NCI-H1417 treated with DMSO at 0.1 percent for 48 hours (cell line): Measurements from ENCODE around the gene STARD13.

Source experiments
- DNase-seq: peaks from one replicate; lab custom pipeline; 2025; lab: John Stamatoyannopoulos, UW

The STARD13 gene

DNA sequence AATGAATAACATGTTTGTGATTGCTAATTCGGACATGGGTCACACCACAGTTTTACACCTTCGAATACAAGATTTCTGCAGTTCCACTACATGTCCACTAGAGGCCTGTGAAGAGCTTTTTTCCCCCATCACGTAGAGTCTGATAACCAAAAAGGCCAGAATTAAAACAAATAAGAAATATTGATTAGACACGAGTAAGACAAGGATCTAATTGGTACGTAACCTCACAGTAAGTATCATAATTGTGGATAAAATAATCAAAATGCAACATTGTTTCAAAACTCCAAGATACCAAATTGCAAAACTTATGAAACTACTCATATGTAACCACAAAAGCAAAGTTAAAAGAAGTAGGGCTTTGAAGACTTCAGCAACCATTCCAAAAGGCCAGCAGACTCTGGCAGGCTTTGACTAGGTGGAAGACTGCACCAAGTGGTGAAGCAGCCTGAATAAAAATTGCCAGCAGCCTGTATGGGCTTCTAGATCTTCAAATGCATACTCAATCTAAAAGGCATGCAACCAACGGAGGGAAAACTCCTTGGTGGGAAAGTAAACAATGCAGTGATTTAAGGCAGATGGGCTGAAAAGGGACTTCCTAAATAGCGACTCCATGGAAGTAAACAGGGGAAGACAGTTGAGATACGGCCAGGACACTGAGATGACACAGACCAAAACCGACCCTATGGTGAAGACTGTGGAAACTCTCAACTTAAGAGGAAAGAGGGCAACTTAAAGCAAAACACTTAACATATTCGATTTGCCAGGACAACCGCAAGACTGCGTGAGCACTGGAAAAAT, 56.7 kb downstream of the STARD13 start:
- DNase-seq: peak; percentile 4

DNA sequence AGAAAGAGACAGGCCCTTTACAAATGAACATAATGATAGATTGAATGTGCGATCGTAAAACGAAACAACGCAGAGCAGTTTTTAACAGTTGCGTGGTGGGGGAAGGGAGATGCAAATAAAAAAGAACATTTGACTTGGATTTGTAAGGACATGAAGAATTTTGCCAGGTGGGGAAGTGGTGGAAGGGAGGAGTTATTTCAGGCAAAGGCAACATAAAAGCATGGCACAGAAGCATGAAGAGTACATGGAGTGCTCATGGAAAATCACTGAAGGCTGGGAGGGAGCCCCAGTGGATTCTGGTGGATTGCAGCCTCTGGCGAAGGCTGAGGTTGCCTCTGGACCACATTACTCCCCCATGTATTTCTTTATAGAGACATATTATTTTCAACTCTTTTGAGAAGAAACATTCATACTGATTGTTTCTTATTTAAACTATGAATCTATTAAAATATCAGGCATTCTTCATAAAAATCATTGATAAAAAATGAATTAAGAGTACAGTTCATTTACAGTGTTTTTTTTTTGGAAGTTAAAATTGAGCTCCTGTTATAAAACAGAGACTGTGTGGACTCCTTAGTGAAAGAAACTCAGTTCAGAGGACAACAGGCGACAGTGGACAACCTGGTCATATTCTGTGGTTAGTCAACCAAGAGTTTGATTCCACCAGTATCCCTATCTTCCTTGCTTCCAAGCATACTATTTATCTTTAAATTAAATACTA, 57.5 kb downstream of the STARD13 start:
- no peak for DNase-seq

DNA sequence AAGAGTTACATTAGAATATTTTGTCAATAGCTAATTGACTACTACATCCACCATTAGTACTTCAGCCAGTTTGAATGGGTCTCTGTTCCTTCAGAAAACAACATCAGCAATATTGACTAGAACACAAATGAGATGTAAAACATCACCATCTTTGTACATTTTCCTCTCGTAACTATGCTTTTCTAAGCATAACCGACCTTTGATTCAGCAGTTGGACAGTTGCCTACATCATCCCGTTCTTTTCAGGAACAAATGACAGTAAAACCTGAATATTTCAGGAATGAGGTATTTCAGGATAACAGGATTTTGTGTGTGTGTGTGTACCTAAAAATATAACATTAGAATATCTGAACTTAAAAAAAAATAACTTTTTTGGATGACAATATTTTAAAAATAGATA, 60.9 kb downstream of the STARD13 start:
- no peak for DNase-seq

DNA sequence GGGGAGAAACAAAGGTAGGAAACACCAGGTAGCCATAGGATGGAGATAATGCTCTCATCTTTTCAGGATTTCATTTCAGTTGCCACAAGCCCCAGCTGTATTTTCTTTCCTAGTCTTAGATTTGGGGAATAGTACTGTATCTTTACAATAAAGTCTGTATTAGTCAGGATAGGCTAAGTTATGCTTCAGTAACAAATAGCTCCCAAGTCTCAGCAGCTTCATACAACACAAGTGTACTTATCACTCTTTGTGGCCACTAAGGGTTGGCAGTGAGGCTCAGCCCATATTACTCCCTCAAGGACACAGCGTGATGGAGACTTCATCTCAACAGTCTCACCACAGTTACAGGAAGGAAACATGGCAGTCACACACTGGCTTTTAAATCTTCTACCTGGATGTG, 61.4 kb downstream of the STARD13 start:
- no peak for DNase-seq

DNA sequence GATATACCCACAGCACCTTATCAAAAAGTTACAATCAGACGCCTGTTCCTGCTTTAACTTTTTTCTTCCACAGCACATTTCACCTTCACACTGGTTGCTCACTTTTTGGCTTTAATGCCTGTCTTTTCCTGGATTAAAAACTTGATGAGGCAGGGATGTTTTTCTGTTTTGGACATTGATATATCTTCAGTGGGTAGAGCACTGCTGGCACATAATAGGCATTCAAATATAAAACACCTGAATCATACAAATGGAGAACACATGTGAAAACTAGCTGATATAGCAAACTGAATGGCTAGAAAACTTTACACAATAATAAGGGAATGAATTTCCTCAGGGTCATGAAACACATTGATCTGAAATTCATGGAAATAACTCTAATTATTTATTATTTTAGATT, 65.6 kb downstream of the STARD13 start:
- no peak for DNase-seq

DNA sequence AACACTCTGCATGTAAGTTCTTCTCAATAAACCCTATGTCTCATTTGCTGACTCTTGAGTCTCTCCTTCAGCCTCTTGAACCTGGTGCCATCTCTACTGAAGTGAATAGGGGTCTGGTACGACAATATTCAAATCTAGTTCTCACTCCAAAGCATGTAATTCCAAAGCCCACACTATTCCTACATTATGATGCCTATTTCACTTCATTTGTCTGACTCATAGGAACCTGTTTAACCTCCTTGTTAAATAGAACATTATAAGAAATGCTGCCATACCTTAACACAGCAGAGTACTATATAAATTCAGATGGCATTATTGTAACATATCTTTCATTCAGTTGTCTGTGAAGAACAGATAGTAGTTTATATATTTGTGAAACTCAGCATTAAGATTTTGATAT, 67.1 kb downstream of the STARD13 start:
- DNase-seq: no peak

DNA sequence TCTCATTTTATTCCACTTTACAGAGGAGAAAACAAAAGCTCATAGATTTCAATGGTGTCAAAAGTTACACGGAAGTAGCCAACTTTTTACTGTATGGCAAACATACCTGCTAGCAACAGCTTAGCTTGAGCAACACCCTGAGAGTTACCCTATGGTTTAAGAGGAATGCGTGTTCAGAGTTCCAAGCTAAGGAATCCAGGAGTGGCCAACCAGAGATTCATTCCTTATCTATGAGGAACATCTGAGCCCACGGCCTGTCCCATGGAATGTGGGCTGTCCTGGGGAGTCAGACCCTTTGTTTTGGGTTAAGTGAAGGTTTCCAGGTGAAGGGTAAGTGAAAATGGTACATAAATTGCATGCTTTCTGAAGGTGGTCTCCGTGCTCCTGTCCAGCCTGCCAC, 67.5 kb downstream of the STARD13 start:
- DNase-seq: no peak

DNA sequence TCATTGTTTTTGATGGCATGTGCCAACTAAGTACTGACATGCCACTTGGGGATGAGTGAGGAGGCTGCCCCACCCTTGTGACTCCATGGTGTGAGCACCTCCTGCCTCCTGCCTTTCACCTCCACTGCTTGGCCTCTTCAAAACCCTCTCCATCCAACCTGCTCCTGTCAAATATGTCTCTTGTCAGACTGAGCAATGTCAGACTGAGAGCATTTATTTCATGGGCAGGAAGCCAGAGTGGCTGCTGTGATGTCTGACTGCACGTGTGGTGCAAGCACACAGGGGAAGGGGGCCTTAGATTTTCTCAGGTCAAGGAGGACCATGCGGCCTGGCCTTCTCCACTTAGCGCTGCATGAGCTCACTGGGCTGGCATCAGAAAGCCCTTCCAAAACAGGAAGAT, 68.3 kb downstream of the STARD13 start:
- DNase-seq: no peak

DNA sequence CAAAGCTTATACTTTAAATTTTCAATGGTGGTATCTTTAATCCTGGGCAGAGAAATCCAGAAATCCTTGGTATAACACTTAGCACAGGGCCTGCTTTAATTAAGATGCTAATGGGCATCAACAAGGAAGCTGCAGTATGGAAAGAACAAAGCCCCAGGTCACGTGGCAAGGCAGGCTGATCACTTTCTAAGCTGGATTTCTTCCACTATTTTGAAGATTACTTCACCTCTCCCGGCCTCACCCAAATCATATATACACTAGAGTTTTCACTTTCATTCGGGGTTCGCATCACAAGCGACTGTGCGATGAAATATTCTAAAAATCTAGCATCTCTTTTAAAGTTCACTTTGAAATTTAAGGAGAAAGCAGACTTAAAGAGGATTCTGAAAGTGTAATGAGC, 71.8 kb downstream of the STARD13 start:
- DNase-seq: no peak

DNA sequence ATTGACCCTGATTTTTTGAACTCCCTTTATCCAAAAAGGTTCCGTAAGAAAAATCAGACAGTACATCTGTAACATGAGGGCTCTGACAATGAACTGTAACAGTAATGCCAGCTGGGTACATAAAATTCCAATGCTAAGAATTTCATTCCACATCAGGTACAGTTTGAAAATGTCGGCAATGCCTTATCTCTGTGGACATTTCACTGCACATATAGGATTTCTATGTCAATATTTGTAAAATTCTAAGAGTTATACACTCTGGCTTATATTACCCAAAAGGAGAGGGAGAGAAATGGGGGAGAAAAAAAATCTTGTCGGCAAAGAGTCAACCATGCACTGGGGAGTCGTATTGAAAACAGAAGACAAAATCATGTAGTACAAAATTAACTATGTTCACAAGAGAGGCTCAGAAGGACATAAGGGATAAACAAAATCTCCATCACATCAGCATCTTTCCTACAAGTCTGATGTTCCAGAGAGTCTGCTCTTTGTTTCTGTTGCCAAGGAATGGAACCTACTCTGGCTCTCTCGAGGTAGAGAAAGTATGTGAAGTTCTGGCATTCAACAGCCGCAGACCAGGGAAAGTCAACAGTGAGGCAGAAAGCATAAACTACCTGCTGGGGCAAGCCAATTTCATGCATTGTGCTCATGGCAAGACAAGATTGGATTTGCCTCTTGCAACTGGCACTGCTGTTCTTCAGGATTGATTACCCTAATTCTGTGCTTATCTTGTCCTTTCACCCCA, 72.4 kb downstream of the STARD13 start:
- DNase-seq: no peak

DNA sequence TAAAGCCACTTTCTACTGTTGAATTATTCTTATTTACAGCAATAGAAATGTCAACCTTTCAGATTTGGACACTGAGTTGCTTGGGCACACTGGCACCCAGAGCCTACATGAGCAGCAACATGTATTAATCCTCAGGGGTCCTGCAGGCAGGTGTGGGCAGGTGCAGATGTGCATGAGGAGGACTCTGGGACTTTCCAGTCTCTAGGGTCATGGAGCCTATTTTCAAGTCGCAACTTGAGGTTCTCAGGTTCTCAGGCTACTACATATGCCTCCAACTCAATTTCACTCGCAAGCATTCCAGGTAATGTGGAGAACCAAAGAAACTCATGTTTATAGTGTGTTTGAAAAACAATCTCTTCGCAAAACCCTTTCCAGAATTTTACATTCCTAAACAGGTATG, 73.2 kb downstream of the STARD13 start:
- no peak for DNase-seq

DNA sequence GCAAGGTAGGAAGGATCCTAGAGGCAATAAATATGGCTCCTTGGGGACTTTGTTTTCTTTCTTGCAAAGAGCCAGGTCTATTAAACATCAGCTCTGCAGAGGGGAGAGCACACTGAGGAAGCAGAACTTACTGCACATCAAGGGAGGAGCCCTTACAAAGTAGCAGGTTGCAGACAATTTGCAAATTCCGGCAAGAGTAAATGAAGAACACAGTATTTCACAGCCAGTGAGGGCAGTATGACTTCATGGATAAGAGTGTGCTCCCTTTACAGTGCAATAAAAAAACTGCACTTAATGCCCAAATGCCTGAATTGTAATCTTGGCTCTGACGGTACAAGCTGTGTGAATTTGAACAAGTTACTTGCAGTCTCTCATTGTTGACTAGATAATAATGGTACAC, 75.5 kb downstream of the STARD13 start:
- no peak for DNase-seq

DNA sequence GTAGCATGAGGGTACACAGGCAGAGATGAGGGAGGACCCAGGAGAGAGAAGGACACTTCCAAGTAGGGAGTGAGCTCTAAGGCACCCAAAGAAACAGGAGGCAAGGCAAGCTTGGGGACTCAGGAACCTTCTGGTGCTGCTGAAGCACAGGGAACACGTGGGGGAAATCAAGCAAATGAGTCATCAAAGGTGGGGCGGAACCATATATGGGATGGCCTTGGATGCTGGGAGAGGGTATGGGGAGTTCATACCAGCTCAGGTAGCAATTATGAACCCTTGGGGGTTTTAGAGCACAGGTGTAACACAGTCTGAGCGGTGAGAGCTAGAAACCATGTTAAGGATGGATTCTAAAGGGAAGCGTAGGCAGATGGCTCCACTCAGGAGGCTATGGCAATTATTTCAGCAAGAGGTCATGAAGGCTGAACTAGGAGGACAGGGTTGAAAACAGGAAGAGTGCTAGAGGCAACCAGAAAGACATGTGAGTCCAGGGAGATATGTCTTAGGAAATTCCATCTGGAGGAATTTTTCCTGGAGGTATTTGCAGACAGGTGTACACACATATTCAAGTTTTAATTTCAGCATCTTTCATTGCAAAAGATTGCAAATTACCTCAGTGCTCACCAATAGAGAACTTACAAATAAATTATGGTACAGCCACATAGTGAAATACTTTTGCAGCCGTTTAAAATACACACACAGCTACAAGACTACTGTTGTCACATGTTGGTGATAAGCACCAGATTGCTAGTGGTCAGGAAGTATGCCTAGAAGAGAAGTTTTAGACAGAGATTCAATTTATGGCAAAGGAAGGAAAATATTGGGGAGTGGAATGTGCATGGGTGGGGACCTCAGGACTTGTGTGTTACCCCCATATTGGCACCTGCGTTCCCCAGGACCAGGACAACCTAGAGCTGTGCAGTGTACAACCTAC, 77.0 kb downstream of the STARD13 start:
- no peak for DNase-seq

DNA sequence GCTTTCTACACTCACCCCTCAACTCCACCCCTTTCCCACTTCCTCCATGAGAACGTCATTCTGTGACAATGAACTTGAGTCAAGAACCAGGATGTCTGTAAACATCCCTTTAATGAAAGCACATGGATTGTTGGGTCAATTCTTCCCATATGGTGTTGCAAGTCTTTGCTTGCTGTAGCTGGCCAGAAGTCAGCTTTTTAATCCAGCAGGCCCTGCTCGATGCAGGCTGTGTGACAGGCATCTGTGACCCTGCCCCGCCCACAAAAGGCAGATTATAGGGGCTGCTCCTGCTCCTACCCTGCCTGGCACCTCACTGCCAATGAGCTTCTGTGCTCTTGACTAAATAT, 78.0 kb downstream of the STARD13 start:
- DNase-seq: no peak

DNA sequence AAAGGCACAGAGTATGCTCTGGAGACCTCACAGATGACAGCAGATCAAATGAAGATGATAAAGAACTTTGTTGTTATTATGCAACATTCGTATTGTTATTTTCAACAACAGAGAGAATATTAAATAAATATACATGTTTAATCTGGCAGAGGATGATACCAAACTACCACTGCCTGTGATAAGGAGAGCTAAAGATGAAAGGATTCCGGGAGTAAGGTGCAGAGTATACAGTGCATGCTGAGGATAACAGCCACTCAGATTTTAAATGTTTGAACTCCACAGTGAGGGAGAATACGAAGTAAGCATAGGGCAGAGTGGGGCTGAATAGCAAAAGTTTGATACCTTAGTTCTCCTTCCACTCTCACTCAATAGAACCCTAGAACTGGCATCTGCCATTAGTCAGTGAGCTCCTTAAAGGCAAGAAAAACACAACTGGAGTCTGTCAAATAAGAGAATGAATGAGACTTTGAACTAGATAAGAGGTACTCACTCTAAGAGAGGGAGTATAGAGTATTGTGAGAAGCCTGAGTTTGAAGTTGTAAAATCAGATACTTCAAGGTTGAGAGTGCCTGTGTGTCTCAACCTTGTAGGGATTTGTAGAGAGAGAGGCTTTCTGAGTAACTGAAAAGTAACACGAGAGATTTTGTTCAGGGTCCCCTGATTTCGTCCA, 78.5 kb downstream of the STARD13 start:
- no peak for DNase-seq

DNA sequence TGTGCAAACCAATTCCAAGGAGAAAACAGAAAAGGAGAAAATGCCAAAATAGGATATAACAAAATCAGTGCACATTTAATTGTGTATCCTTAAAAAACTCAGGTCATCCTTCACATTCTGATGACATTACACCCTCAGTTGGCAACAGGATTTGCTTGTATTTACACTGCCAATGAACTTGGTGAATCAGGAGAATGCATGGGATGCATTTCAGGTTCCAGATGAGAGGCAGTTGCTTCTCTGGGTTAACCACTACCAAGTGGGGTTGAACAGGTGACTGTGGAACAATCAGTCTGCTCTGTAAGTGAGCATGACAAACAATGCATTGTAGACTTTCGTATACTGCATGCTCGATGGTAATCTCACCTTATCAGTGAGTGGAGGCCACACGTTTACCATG, 79.1 kb downstream of the STARD13 start:
- DNase-seq: no peak

DNA sequence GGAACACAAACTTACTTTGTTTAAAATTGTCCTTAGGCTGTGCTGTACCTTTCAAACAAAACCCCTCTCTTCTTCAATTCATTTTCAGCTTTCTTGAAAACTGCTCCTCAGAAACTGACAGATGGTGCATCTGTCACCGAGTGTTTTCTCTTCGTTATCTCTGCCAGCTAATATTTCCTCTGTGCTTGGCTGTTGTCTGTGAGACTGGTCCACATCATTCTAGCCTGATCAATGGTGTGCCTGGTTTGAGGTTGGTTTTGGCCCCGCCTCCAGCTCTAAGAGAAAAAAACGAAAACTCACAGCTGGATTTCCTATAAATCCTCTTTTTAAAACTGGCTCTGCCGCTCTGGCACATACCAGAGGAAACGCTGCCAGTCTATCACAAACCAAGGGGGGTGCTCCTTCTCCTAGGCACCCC, 79.7 kb downstream of the STARD13 start:
- no peak for DNase-seq

DNA sequence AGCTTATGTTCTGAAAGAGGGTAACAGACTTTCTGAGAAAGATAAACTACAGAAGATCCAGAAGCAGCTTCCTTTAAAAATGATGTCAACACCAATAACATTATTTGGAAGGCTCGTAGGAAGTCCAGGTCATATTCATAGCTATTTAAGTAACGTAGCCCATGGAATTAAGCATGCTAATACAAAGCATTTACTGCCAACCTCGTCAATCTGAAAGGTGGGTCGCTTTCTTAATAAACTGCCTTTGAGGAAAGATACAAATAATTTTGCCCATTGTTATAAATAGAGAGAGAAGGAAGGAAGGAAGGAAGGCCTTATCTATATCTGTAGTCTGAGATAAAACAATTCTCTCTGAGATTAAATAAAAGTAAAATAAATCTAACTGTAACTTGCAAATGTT, 80.3 kb downstream of the STARD13 start:
- no peak for DNase-seq

DNA sequence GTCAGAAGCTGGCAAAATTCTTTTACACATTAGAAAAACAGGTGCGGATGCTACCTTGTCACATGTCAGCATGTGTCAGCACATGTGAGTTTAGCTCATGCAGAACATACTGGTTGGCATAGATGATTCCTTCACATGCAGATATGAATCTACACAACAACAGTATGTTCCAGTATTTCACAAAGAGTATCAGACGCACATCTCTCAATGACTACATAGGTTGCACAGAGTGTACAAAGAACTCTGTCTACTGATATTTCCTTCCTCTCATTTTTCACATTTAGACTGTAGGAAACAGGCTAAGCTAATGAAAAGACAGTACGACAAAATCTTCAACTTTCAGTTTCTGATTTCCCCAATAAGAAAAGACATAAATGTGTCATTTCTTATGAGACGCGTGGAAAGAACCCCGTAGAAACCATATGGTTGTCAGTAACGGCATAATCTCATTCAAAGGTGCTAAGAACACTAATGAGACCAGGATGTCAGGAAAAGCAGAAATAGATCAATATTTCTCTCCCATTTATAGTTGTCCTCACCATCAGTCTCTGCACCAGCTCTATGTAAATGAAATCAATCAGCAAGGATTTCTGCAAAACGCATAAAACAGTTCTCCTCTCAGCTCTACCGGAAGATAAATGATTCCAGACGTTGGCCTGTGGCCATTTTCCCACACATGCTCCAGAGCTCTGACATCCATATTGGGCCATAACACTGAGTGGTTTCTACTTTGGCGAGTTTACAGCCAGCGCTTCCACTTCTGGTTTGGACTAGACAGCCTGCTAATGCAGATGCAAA, 81.2 kb downstream of the STARD13 start:
- no peak for DNase-seq

DNA sequence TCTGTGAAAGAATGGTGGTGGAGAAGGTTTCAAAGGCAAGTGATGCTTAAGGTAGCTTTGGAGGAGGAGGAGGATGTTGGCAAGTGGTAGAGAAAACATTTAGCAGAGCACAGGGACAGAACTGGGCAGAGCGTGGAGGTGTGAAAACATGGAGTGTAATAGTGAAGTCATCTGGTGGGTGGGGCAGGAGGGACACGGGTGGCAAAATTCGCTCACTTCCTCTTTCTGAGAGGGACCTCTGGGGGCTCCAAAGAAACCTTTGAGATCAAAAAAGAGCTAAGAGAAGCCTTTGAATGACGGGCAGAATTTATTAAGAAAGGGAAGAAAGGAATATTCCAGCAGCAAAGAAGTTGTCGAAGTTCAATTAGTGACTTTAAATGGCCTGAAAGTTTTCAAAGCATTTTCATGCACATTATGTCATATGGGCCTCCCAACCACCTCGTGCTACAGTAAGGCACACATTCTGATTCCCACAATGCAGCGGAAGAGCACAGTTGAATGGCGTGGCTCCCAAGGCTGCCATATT, 82.8 kb downstream of the STARD13 start:
- DNase-seq: no peak
